Placental epithelial cell (primary cell): Measurements from ENCODE around the gene PSPC1. TPM values are rescaled to one million over a fixed set of nuclear protein-coding genes. Genes with fewer than 3 reads are reported as not detected.

Source experiments
- small RNA-seq: library from RNA; depleted of rRNA; stranded (forward); fragments of <200 nt; gene quantifications from one replicate; pipeline ENCODE3, GENCODE V24; 2012
- total RNA-seq: library from RNA; depleted of rRNA; stranded (reverse); fragments of >200 nt; gene quantifications from 2 replicates; pipeline ENCODE4 v1.2.3, GENCODE V29; 2012

PSPC1 gene, protein sequence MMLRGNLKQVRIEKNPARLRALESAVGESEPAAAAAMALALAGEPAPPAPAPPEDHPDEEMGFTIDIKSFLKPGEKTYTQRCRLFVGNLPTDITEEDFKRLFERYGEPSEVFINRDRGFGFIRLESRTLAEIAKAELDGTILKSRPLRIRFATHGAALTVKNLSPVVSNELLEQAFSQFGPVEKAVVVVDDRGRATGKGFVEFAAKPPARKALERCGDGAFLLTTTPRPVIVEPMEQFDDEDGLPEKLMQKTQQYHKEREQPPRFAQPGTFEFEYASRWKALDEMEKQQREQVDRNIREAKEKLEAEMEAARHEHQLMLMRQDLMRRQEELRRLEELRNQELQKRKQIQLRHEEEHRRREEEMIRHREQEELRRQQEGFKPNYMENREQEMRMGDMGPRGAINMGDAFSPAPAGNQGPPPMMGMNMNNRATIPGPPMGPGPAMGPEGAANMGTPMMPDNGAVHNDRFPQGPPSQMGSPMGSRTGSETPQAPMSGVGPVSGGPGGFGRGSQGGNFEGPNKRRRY
- total RNA-seq: 43.4 and 75.0 TPM in 2 replicates

DNA sequence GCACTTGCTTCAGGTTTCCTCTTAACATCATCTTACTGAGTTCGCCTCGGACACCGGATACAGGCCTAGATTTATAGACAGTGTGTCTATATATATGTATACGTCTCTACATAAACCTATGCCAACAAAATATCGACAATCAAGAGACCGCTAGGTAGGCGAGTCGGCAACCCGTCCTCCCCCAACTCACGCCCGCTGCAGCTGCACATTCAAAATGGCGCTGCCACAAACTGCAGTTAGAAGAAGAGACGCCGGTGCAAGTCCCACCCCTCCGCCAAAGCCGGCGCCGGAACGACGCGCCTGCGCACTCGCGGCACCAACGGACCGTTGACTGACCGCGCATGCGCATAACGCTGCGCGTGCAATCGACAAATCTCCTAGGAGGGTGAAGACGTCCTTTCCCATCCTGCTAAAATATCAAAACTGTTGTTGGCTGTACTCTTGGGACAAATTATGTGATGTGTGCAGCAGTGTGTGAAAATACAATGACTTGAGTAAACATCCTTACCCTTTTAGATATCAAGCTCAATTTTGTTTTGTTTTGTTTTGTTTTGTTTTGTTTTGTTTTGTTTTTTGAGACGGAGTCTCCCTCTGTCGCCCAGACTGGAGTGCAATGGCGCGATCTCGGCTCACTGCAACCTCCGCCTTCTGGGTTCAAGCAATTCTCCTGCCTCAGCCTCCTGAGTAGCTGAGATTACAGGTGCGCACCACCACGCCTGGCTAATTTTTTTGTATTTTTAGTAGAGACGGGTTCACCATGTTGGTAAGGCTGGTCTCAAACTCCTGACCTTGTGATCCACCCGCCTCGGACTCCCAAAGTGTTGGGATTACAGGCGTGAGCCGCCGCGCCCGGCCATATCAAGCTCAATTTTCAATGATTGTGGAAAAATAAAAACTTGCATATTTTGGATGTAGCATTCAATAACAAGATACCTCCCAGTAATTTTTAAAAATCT lies at the start of gene PSPC1:
Gene PSPC1, minus strand, starts transcription at position 219 of the 956 bp plus-strand sequence. Its CDS starts 188 bp downstream, at position 31.

Small RNAs within 50 kb of the gene (small RNA-seq; reads per million reads assigned to genes)
- not detected for gene RN7SL166P

Other genes with a start within 250 kb of the PSPC1 start
- not detected in 2 replicates for gene TPTE2, start 221.4 kb downstream of the PSPC1 start, total RNA-seq
- 14.3 and 29.1 TPM in 2 replicates for gene MPHOSPH8, start 149.3 kb downstream of the PSPC1 start, total RNA-seq
- gene ZMYM5, start 80.7 kb upstream of the PSPC1 start, total RNA-seq: 17.9 and 22.0 TPM in 2 replicates
- gene ZMYM2, start 175.8 kb upstream of the PSPC1 start, total RNA-seq: 60.0 and 70.3 TPM in 2 replicates